H9 (cell line): ENCODE data around the gene ECE1. TPM values are rescaled to one million over a fixed set of nuclear protein-coding genes. Genes with fewer than 3 reads are reported as not detected.

Experiments used
- DNase-seq: peaks from one replicate; pipeline ENCODE4 v3.0.0-alpha.2; 2017
- H2AFZ ChIP-seq: one replicate; pipeline ENCODE4 v1.6.1; 2013; ENCODE audit warnings: mild to moderate bottlenecking, low read length, control low read depth, moderate library complexity
- H2AK5ac ChIP-seq: 2 replicates; pipeline ENCODE4 v1.6.1; 2013; ENCODE audit warnings: low read length, control low read depth, mixed read lengths; ENCODE audit not compliant: insufficient read length
- H2BK120ac ChIP-seq: one replicate; pipeline ENCODE4 v1.6.1; 2013; ENCODE audit warnings: low read depth, mild to moderate bottlenecking, low read length, control low read depth, inconsistent platforms; ENCODE audit not compliant: poor library complexity, severe bottlenecking
- H2BK12ac ChIP-seq: 2 replicates; pipeline ENCODE4 v1.6.1; 2013; ENCODE audit warnings: low read length, control low read depth, mixed read lengths, low read depth; ENCODE audit not compliant: insufficient read length
- H2BK15ac ChIP-seq: 2 replicates; pipeline ENCODE4 v1.6.1; 2013; ENCODE audit warnings: low read depth, low read length, control low read depth
- H2BK20ac ChIP-seq: one replicate; pipeline ENCODE4 v1.6.1; 2013; ENCODE audit warnings: low read depth, mild to moderate bottlenecking, low read length, control low read depth, inconsistent platforms; ENCODE audit not compliant: poor library complexity, severe bottlenecking
- H2BK5ac ChIP-seq: 2 replicates; pipeline ENCODE4 v1.6.1; 2013; ENCODE audit warnings: low read length, control low read depth, mixed read lengths; ENCODE audit not compliant: insufficient read length
- H3K14ac ChIP-seq: 2 replicates; pipeline ENCODE4 v1.6.1; 2013; ENCODE audit warnings: low read length, control low read depth; ENCODE audit not compliant: insufficient read depth
- H3K18ac ChIP-seq: 2 replicates; pipeline ENCODE4 v1.6.1; 2013; ENCODE audit warnings: low read depth, mild to moderate bottlenecking, mixed read lengths, low read length, control low read depth; ENCODE audit not compliant: insufficient read length
- H3K23ac ChIP-seq: 2 replicates; pipeline ENCODE4 v1.6.1; 2013; ENCODE audit warnings: low read length, control low read depth, mixed read lengths, low read depth; ENCODE audit not compliant: insufficient read length
- H3K23me2 ChIP-seq: 2 replicates; pipeline ENCODE4 v1.6.1; 2013; ENCODE audit warnings: low read depth, mild to moderate bottlenecking, mixed read lengths, low read length, control low read depth; ENCODE audit not compliant: insufficient read length, poor library complexity, severe bottlenecking
- H3K27ac ChIP-seq: 2 replicates; pipeline ENCODE4 v1.5.1; 2013; ENCODE audit warnings: low read length, control low read depth, mixed read lengths, low read depth; ENCODE audit not compliant: insufficient read length
- H3K27me3 ChIP-seq: 2 replicates; pipeline ENCODE4 v1.6.1; 2013; ENCODE audit warnings: low read length, control low read depth, inconsistent platforms; ENCODE audit not compliant: insufficient read depth
- H3K4ac ChIP-seq: 2 replicates; pipeline ENCODE4 v1.6.1; 2013; ENCODE audit warnings: low read depth, mild to moderate bottlenecking, control low read depth, inconsistent platforms, low read length, moderate library complexity
- H3K4me1 ChIP-seq: 2 replicates; pipeline ENCODE4 v1.6.1; 2013; ENCODE audit warnings: low read length, control low read depth, inconsistent platforms; ENCODE audit not compliant: insufficient read depth
- H3K4me2 ChIP-seq: 2 replicates; pipeline ENCODE4 v1.6.1; 2013; ENCODE audit warnings: low read length, control low read depth, mixed read lengths; ENCODE audit not compliant: insufficient read length, insufficient read depth
- H3K56ac ChIP-seq: 2 replicates; pipeline ENCODE4 v1.6.1; 2013; ENCODE audit warnings: low read depth, mild to moderate bottlenecking, mixed read lengths, low read length, control low read depth; ENCODE audit not compliant: insufficient read length
- H3K79me1 ChIP-seq: 2 replicates; pipeline ENCODE4 v1.6.1; 2013; ENCODE audit warnings: low read depth, mild to moderate bottlenecking, moderate library complexity, low read length, control low read depth, inconsistent platforms; ENCODE audit not compliant: insufficient read depth, poor library complexity, severe bottlenecking
- H3K79me2 ChIP-seq: 2 replicates; pipeline ENCODE4 v1.6.1; 2013; ENCODE audit warnings: low read length, control low read depth, inconsistent platforms; ENCODE audit not compliant: insufficient read depth
- H3K9ac ChIP-seq: 2 replicates; pipeline ENCODE4 v1.6.1; 2013; ENCODE audit warnings: low read length, control low read depth, mixed read lengths; ENCODE audit not compliant: insufficient read length; ENCODE audit errors: extremely low read depth
- H3K9me3 ChIP-seq: one replicate; pipeline ENCODE4 v1.6.1; 2013; ENCODE audit warnings: low read depth, low read length, inconsistent platforms; ENCODE audit not compliant: control insufficient read depth
- H3T11ph ChIP-seq: one replicate; pipeline ENCODE4 v1.6.1; 2013; ENCODE audit warnings: mild to moderate bottlenecking, low read length, control low read depth, inconsistent platforms
- H4K20me1 ChIP-seq: one replicate; pipeline ENCODE4 v1.6.1; 2013; ENCODE audit not compliant: control insufficient read depth, insufficient read length, insufficient read depth
- H4K5ac ChIP-seq: 2 replicates; pipeline ENCODE4 v1.6.1; 2013; ENCODE audit warnings: low read depth, mild to moderate bottlenecking, mixed read lengths, low read length, control low read depth; ENCODE audit not compliant: insufficient read length
- H4K8ac ChIP-seq: replicated peaks from 2 replicates; pipeline ENCODE4 v1.6.1; 2013; ENCODE audit warnings: low read length, control low read depth, mixed read lengths, low read depth; ENCODE audit not compliant: insufficient read length
- H4K91ac ChIP-seq: 2 replicates; pipeline ENCODE4 v1.6.1; 2013; ENCODE audit warnings: low read depth, mild to moderate bottlenecking, moderate library complexity, mixed read lengths, low read length, control low read depth; ENCODE audit not compliant: insufficient read length
- H3K27ac Mint-ChIP-seq, 3 experiments: 2 replicates in 2 of 3; 3 replicates in 1 of 3; pipeline ENCODE4 v1.8.0; 2020 to 2021; ENCODE audit warnings: mixed read lengths in 3 of 3, mild to moderate bottlenecking in 1 of 3, moderate library complexity in 1 of 3
- H3K27me3 Mint-ChIP-seq: 2 replicates; pipeline ENCODE4 v1.8.0; 2021; ENCODE audit warnings: low read depth, mild to moderate bottlenecking, moderate library complexity, mixed read lengths
- H3K36me3 Mint-ChIP-seq, 3 experiments: 2 replicates in 2 of 3; 3 replicates in 1 of 3; pipeline ENCODE4 v1.8.0; 2020 to 2021; ENCODE audit warnings: low read depth in 3 of 3, mixed read lengths in 3 of 3; ENCODE audit not compliant: insufficient read depth in 1 of 3
- H3K4me1 Mint-ChIP-seq, 2 experiments: 2 replicates each; pipeline ENCODE4 v1.8.0; 2020; ENCODE audit warnings: mixed read lengths in 2 of 2
- H3K4me3 Mint-ChIP-seq, 2 experiments: 2 replicates in 1 of 2; 3 replicates in 1 of 2; pipeline ENCODE4 v1.8.0; 2020 to 2021; ENCODE audit warnings: mild to moderate bottlenecking in 2 of 2, mixed read lengths in 2 of 2, moderate library complexity in 1 of 2
- H3K9me3 Mint-ChIP-seq, 2 experiments: 2 replicates in 1 of 2; 3 replicates in 1 of 2; pipeline ENCODE4 v1.8.0; 2020; ENCODE audit warnings: mild to moderate bottlenecking in 2 of 2, mixed read lengths in 2 of 2, moderate library complexity in 1 of 2
- CTCF ChIP-seq: fragments of 200-600 bp; sonication (generic); conservative IDR thresholded peaks from 3 replicates; pipeline ENCODE4 v1.8.0; 2021; ENCODE audit warnings: antibody characterized with exemption, mild to moderate bottlenecking
- WGBS: extraction: QIAGEN DNeasy Blood & Tissue Kit; methylation state at CpG from one replicate; pipeline ENCODE4 v1.1.7; 2013; ENCODE audit warnings: missing lambda C conversion rate, low lambda C conversion rate, mixed read lengths; ENCODE audit not compliant: insufficient read length; ENCODE audit errors: extremely low coverage; 5-methylcytosine and 5-hydroxymethylcytosine counted together
- total RNA-seq: library from RNA; stranded (reverse); gene quantifications from 2 replicates; pipeline ENCODE4 v1.2.1, GENCODE V29; 2021

Gene ECE1
- total RNA-seq, 1 experiment from 2014 or later, result 31.1 TPM

- WGBS, result no CpG with 5 or more reads among the region's 90 CpGs
- H2AK5ac ChIP-seq, result no peak within 1 kb of the TSS
- H4K8ac ChIP-seq, result no peak within 1 kb of the TSS
- H2AFZ ChIP-seq, result peak within 1 kb of the TSS; percentile 34
- H3K4me3 Mint-ChIP-seq, result peak within 1 kb of the TSS; percentile 84 to 87
- H3K4ac ChIP-seq, result no peak within 1 kb of the TSS
- H3K4me1 ChIP-seq, result no peaks in the 10 kb centered on the region; the same call in 1 of the 2 replicates
- H2BK20ac ChIP-seq, result no peak within 1 kb of the TSS
- H3T11ph ChIP-seq, result no peak within 1 kb of the TSS
- peak within 1 kb of the TSS; percentile 78 to 95 (median 93); a peak in 4 of 7 replicates for H3K27ac Mint-ChIP-seq
- DNase-seq, result peak; percentile 98
- H3K36me3 Mint-ChIP-seq, result peaks cover 3 to 6% (median 4%) of the 10 kb centered on the region in 3 experiments; a peak in 5 of 7 replicates
- no peaks in the 10 kb centered on the region for H3K9me3 Mint-ChIP-seq
- peaks cover 17 to 18% of the 10 kb centered on the region in 2 experiments for H3K4me1 Mint-ChIP-seq
- TF ChIP-seq CTCF, result no peak
- no peak within 1 kb of the TSS for H2BK120ac ChIP-seq
- H3K4me2 ChIP-seq, result peak within 1 kb of the TSS; percentile 95
- peak within 1 kb of the TSS; percentile 80 for H3K14ac ChIP-seq
- H2BK15ac ChIP-seq, result no peak within 1 kb of the TSS
- no peaks in the 10 kb centered on the region for H4K20me1 ChIP-seq
- H3K27ac ChIP-seq, result no peak within 1 kb of the TSS
- peaks cover 43% of the 10 kb centered on the region for H3K27me3 Mint-ChIP-seq
- no peak within 1 kb of the TSS for H2BK5ac ChIP-seq
- H3K9me3 ChIP-seq, result no peaks in the 10 kb centered on the region
- no peak within 1 kb of the TSS for H4K5ac ChIP-seq
- peaks cover 20% of the 10 kb centered on the region; the same call in 1 of the 2 replicates for H3K79me2 ChIP-seq
- H4K91ac ChIP-seq, result no peak within 1 kb of the TSS
- no peak within 1 kb of the TSS for H2BK12ac ChIP-seq
- no peak within 1 kb of the TSS for H3K23ac ChIP-seq
- H3K18ac ChIP-seq, result peak within 1 kb of the TSS; percentile 88
- H3K23me2 ChIP-seq, result peaks cover 10% of the 10 kb centered on the region
- H3K79me1 ChIP-seq, result no peaks in the 10 kb centered on the region
- peak within 1 kb of the TSS; percentile 88 for H3K9ac ChIP-seq
- H3K27me3 ChIP-seq, result no peaks in the 10 kb centered on the region
- no peak within 1 kb of the TSS for H3K56ac ChIP-seq
These were observed 113.4 kb downstream of the ECE1 start, which contains the start of gene EIF4G3 for GRCh38 chr1:21176586-21177555. Gene EIF4G3, minus strand, starts transcription at chr1:21176897. Its CDS starts 174,155 bp downstream, at chr1:21002742.
